Effector CD4-positive, alpha-beta T cell (primary cell): ENCODE results near the gene SPR.

ENCODE experiments used
- DNase-seq: peaks from one replicate; pipeline ENCODE4 v3.0.0-alpha.2; 2020

The SPR gene

DNA sequence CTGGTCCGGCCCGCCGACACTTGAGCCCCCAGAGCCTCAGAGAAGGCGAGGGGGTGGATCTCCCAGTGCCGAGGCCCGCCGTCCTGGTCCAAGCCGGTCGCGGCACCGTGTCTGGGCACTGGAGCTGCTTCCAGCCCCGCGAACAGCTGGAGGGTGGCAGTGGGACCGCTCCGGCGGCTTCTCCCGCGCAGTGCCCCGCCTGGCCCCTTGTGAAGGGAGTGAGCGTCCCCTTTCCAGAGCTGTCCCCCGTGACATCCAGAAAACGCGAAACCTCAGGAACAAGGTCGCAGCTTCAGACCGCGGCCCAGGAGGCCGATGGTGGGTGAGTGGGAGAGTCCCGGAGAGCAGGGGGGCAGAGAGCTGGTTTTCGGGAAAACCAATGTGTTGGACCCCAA lies 29.5 kb downstream of the SPR start:
- no peak for DNase-seq

DNA sequence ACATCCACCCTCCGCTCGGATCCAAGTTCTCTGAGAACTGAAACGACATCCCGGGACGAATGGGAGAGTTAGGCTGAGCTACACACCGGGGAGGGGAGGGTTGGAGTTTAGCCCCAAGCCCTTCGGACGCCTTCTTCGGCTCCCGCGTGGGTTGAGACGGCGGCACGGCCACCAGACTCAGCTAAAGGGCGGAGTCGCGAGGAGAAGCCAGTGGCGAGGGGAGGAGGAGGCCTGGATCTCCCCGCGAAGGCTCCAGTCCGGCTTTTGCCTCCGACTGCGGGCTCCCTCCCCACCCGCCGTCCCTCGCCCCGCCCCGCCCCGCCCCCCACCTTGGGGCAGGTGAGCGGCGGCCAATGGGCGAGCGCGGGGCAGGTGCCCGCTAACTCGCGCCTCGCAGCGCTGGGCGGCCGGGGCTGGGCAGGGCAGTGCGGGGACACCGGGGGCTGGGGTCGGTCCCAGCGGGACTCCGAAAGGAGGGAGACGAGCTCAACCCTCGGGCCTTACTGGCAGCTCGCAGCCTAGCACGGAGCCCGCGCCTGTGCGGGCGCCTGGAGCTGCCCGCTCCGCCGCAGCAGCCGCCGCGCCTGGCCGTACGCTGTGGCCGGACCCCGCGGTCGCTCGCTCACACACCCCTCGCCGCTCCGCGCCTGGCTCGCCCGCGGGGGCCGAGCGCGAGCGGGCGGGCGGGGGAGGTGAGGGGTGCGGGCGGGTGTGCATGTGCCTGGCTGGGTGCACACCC lies 30.1 kb downstream of the SPR start, which contains the start of gene EMX1:
Gene EMX1 (plus strand): TSS at position 382 of the 739 bp plus-strand sequence. CDS start 334 bp downstream, at position 716.
- no peak for DNase-seq

DNA sequence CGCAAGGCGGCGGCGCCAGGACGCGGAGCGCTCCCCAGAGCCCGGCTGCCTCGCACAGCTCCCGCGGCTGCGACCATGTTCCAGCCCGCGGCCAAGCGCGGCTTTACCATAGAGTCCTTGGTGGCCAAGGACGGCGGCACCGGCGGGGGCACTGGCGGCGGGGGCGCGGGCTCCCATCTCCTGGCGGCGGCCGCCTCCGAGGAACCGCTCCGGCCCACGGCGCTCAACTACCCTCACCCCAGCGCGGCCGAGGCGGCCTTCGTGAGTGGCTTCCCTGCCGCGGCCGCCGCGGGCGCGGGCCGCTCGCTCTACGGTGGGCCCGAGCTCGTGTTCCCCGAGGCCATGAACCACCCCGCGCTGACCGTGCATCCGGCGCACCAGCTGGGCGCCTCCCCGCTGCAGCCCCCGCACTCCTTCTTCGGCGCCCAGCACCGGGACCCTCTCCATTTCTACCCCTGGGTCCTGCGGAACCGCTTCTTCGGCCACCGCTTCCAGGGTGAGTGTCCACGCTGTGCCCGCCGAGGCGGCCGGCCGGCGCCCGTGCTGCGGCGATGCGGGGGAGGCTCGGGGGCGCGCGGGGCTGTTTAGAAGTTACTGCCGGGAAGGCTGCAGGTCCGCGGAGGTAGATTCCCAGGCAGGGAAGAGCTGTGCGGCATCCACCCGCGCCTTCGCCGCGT lies 30.8 kb downstream of the SPR start:
- no peak for DNase-seq

DNA sequence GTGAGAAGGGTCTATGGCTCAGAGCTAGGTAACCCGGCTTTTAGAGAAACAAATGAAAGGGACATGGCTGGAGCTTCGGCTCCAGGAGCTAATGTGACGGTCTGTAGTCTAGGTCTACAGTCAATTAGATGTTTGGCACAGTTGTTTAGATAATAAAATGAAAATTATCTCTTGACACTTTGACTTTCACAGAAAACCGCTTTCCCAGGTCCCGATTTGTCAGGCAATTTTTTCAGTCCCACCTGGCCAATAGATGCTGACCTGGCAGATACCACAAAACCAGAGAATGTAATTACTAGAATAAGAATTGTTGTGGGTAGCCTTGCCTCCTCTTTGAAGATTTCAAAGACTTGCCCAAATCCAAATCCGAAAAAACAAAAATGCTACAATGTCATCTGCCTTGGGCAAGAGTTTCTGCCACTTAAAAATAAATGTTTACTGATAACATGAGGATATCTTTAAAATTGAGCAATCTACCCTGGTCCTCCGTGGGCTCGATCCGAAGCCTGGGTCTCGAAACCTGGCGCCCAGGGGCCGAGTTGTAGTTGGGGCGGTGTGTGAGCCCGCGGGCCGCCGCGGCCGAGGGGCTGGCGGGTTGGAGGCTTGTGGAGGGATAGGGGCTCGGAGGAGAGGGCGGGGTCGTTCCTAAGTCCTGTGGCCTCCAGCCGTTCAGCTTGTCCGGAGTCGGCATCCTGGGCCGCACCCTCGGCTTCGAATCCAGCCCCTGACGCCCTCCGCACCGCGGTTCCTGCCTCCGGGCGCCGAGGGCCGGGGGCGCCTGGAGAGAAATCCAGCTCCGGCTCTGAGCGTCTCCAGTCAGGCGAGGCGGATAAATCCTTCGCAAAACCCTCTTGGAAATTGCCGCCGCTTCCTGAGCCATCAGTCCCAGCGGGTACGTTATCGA lies 32.5 kb downstream of the SPR start:
- DNase-seq, result no peak

DNA sequence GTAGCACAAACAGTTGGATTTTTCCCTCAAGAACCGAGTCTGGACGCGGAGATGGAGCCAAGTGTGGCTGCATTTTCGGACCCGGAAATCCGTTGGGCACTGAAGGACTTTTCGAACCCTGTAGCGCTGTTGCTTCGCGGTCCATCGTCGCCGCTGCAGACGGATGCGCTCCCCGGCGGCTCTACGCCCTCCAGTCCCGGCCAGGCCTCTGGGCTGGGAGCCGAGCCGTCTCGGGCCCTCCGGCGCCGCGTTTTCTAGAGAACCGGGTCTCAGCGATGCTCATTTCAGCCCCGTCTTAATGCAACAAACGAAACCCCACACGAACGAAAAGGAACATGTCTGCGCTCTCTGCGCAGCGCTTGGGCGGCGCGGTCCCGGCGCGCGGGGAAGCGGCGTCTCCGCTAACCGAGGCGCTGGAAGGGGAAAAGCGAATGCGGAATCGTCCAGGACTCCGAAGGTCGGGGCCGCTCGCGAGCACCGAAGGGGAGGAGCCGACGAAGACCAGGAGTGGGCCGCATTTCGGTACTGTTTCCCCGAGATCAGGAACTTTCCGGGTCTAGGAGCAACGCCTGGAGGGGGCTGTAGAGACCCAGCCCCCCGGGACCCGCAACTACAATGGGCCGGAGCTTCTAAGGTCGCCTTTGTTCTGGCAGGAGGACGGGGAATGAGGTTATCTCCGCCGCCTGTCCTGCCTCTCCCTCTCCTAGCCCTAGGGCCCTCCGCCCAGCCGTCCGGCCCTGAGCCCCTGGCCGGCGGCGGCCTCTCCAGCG lies 33.3 kb downstream of the SPR start:
- DNase-seq, result no peak

DNA sequence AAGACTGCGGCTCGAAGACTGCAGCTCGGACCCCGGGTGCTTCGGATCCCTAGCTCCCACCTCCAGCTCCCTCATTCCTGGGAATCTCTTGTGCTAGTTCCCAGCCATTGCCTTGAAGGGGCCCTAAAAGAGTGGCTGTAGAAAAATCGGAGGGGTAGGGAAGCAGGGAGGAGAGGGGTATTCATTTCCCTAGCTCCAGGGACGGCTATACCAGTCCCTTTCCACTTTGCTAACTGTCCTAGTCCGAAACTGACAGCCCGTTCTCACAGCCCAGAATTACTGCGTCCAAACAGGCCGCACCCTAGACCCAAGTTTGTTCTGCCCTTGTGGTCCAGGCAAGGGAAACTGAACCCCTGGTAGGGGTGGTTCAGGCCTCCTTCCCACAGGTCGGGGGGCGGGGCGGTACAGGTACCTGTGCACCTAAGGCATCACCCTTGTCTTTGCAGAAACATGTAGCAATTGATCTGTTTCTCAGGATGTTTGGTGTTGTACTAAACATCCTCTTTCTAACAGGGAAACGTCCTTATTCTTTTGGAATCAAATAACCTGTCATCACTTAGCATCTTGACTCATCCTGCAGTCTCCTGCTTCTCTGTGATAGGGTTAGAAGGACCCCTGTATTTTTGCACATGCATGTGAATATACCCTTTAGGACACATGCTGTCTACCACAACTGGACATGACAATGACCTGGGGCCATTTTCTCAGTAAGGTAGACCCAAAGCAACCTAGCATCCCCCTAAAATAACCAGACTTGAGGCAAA lies 34.1 kb downstream of the SPR start:
- no peak for DNase-seq

DNA sequence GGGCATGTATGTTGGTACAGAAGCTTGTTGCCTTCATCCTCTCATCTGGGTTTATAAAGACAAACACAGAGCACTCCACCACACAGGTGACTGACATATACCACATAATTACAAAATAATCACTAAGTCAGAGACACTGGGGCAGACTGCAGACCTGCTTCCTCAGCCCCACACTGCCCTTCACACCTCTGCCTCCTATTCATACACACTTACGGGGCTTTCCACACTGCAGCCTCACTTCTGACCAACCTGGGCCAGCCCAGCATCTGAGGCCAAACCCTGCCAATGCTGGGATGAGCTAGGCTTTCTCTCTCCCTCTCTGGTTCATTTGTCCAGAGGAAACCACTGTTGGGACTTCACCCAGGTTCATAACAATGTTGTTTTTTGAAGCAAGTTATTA lies 34.6 kb downstream of the SPR start:
- no peak for DNase-seq

DNA sequence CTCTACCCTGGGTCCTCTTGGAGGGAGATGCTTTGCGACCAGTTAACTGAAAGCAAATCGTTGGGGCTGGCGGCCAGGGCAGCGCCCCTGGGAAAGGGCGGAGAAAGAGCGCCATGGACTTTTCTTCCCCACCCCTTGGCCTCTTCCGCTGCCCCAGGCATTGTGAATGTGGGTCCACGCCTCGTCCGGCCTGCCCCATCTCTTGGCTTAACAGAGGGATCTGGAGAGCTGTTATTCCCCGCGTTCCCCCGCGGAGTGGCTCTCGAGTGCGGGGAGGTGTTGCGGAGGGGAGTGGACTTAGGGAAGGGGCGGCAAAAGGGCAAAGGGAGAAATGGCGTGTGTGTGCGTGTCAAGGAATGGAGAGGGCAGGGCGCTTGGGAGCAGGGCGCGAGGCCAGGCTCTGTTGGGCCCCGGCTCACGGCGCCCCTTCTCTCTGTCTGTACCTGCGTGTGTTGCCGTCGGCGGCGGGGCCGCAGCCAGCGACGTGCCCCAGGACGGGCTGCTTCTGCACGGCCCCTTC lies 36.7 kb downstream of the SPR start:
- DNase-seq, result no peak

DNA sequence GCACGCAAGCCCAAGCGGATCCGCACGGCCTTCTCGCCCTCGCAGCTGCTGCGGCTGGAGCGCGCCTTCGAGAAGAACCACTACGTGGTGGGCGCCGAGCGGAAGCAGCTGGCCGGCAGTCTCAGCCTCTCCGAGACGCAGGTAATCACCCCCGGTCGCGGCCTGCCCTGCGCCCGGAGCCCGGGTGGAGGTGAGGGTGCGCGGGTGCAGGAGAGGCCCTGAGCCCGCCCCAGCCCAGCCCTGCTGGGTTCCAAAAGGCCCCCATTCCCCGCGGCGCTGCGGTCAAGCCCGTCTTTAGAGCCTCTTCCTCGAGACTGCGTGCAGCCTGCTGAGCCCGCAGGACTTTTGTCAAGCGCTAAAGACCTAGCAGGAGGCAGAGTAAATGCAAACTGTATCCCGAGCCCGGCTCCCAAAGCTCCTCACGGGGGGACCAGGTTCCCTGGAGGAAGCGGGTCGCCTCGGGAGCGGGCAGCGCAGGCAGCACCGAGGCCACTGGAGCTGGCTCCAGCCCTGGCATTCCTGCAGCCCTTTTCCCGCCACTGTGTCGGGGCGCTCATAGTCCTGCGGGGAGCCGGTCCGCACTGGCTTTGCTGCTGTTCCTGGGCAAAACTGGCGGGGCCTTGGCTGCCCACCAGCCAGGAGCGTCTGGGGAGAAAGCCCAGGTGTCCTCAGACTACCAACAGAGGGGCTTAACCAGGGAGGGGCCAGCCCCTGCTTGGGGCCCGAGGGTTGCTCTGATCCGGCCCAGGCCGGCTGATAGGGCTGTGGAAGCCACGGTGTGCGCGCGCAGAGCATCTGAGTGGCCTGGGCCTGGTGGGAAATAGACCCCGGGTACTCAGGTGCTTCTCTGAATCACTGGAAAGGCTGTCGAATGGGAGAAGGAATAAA lies 37.4 kb downstream of the SPR start:
- DNase-seq, result no peak

DNA sequence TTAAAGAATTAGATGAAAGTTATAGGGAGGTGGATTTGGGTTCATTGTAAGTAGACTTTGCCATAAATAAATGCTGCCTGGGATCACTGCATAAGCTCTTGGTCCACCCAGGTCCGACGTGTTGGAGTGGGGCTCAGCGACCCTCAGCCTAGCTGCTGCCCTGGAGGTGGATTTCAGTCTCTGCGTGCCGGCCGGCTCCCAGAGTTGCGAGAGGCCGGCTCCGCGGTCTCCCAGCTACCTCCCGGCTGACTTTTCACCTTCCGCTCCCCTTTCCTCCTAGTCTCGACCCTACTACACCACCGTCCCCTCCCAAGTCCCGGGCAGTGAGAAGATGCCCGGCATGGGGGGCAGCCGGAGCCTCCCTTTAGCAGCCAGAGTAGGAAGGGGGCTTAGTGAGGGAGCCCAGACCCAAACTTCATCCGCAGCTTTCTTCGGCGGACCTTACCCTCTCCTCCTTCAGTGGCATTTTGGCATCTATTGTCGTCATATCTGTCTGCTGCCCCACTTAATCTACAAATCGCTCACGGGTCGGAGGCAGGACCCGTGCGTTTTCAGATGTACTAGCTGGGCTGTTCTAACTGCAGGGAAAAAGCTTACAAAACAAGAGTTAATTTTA lies 38.2 kb downstream of the SPR start:
- no peak for DNase-seq

DNA sequence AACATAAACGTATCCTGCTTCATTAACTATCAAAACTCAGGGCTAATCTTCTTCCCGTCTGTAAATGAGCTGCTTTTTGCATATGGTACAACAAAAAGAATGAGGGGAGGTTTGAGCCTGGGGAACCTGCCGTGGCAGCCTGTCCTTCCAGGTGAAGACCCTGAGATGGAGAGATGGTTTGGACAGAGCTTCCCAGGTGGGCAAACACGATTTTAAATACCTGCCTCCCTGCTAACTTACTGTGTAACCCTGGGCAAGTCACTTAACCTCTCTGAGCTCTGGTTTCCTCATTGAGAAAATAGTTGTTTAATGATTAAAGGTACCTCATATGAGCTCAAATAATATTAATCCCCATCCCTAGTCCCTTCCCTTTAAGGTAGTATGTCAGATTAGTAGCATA lies 39.2 kb downstream of the SPR start:
- no peak for DNase-seq

DNA sequence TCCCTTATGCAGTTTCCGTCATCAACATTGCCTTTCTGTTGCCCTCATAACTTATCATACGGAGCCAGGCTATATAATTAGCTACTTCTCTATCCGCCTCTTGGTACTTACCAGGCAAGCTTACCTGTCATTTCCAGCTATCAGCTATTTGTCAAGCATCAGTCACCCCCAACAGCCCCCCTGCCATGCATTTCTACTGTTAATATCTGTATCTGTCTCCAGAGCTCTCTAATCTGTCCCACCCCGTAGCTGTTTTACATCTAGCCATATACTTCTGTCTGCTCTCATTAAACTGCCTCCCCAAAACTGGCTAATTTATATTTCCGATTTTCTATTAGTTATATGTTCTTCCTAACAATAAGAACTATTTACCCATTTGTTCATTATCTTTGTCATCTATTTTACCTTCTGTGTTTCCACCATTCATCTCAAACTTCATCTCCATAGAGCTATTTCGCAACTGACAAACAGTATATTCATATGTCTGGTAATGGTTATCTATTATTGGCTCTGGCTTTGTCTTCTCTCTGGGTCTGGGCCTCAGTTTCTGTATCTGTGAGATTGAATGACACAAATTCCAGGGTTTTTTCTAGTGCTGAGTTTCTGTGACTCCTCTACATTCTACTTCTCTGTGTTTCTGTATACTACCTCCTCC lies 39.7 kb downstream of the SPR start:
- no peak for DNase-seq

DNA sequence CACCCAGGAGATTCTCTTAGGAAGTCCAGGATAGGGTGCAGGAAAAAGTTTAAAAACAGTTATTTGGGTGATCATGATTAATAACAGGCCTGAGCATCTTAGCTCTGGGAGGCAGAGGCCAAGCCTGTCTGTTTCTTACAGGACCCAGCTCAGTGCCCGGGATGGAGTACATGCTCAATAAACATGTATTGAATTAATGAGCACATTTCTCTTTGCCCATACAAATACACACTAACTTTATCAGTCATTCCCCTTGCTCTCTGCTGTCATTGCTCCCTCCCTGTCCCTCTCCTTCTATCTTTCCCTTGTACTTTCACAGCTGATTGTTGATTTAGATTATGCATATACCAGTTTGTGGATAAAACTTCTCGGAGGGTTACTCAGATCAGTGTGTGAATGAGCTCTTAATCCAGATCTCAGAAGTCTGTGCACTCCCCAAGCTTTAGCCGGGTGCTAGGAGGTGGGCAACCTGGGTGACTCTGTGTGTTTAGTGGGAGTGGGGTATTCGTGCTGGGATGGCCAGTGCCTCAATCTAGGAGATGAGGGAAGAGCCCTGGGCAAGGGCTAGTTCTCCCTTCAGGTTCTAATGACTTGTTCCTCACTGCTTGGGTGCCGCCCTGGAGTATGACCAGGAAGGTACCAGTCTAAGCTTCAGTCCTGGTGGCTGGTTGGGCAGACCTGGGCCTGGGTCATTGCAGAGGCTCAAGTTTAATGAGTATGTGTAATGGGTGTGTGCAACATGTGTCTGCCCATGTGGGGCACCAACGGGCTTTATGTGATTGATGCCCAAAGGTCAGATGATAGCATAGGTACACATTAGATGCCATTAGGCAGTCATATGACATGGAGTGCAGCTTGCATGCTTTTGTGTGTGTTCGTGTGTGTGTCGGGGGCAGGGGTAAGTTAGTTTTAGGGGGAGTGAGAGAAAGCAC lies 40.7 kb downstream of the SPR start:
- DNase-seq, result no peak

DNA sequence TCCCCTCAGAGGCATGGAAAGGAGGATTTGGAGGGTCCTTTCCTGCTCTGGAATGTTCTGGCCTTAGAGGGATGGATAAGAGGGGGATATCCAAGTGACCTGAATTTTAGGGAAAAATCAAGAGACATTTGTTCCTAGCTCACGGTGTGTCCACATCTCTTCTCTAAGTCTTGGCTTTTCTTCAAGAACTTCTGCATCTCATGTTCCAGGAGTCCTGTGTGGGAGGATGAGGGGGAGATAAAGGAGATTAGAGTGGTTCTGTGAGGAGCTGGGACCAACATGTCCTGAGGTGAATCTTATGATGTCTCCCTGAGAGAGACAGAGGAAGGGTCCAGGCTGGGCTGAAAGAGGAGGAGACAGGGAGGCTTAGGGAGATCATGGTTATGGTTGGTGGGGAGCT lies 41.8 kb downstream of the SPR start:
- DNase-seq, result no peak

DNA sequence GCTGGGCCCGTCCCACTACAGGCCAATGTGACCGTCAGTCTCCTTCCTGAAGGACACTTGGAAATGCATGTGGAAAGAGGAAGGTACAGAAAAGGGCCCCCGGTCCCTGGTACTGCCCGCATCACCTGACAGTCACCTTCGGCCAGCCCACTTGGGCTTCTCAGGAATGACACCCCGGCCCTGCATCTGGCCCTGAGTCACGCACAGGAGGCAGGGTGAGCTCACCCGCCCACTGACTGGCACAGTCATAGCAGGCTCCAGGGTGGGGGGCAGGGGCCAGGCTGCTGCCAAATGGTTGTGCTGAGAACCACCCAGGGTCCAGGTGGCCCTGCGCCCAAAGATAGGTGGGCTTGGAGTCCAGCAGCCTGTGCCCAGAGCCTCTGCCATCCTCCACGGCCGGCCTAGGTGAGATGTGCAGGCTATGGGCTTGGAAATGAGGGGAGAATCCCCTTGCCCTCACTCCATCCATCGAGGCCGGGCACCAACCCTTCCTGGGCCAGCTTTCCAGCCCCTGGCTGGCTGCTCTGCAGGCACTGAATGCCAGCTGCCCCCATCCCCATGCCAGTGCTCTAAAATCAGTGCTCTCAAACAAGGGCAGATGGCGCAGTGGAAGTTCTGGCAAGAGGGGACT lies 44.2 kb downstream of the SPR start:
- DNase-seq, result no peak

DNA sequence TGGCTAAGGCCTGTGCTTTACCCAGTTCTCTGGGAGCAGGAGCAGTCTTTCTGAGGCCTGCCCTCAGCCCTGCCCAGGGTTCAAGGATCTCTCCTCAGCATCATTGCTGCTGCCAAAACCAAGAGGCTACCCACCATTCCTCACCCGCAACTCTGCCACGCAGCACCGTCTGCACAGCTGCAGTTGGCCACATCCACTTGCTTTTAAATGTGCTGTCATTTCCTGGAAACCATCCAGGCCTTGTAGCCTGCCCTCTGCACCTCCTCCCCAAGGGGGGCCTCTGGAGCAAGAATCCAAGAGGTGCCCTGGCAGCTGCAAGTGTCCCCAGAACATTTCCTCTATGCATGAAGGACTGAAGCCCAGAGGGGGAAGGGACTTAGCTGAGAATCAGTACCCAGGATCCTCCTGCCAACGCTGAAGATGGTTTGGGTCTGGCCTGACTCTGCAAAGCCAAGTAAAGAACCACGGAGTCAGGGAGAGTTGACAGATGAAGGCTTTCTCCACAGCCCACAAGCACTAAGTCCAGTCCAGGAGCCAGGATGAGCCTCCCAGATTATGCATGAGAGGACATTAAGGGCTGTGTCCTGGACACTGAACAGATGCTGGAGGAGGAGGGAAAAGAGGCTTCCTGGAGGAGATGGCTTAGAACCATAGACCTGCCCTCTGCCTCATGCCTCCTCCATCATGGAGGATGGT lies 45.0 kb downstream of the SPR start:
- DNase-seq, result no peak

DNA sequence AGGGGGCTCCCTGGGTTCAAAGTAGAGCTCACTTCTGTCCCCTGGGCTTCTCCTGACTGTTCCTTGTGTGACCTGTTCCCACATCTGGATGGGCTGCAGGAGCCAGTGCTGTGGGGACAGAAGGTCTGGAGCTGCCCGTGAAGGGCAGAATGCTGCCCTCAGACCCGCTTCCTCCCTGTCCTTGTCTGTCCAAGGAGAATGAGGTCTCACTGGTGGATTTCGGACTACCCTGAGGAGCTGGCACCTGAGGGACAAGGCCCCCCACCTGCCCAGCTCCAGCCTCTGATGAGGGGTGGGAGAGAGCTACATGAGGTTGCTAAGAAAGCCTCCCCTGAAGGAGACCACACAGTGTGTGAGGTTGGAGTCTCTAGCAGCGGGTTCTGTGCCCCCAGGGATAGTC lies 45.6 kb downstream of the SPR start:
- no peak for DNase-seq
